Smooth muscle cell (in vitro differentiated cells): ENCODE data around the gene ACY1. TPM values are rescaled to one million over a fixed set of nuclear protein-coding genes. Genes with fewer than 3 reads are reported as not detected.

Experiments used
- DNase-seq: peaks from one replicate; lab custom pipeline; 2025; ENCODE audit not compliant: unreplicated experiment; lab: John Stamatoyannopoulos, UW
- H2AFZ ChIP-seq: fragments of 200-600 bp; sonication (generic); 2 replicates; pipeline ENCODE4 v1.6.0; 2016; ENCODE audit warnings: antibody characterized with exemption, low read depth, mild to moderate bottlenecking
- H3F3A ChIP-seq: fragments of 200-600 bp; sonication (generic); 2 replicates; pipeline ENCODE4 v1.6.0; 2017; ENCODE audit warnings: antibody characterized with exemption, low read depth
- H3K27ac ChIP-seq: fragments of 200-600 bp; sonication (generic); 2 replicates; pipeline ENCODE4 v1.5.1; 2016; ENCODE audit warnings: low read depth, mild to moderate bottlenecking
- H3K27me3 ChIP-seq: fragments of 200-600 bp; sonication (generic); 2 replicates; pipeline ENCODE4 v1.6.1; 2016; ENCODE audit warnings: low read depth, mild to moderate bottlenecking
- H3K36me3 ChIP-seq: fragments of 200-600 bp; sonication (generic); 2 replicates; pipeline ENCODE4 v1.5.1; 2016; ENCODE audit warnings: low read depth
- H3K4me1 ChIP-seq: fragments of 200-600 bp; sonication (generic); 2 replicates; pipeline ENCODE4 v1.5.1; 2016; ENCODE audit warnings: low read depth
- H3K4me2 ChIP-seq: fragments of 200-600 bp; sonication (generic); 2 replicates; pipeline ENCODE4 v1.6.0; 2016; ENCODE audit warnings: mild to moderate bottlenecking
- H3K4me3 ChIP-seq: fragments of 200-600 bp; sonication (generic); 2 replicates; pipeline ENCODE4 v1.5.1; 2016; ENCODE audit warnings: mild to moderate bottlenecking
- H3K79me2 ChIP-seq: fragments of 200-600 bp; sonication (generic); 2 replicates; pipeline ENCODE4 v1.6.0; 2016; ENCODE audit warnings: low read depth, mild to moderate bottlenecking
- H3K9ac ChIP-seq: fragments of 200-600 bp; sonication (generic); 2 replicates; pipeline ENCODE4 v1.6.0; 2016; ENCODE audit warnings: low read depth
- H3K9me3 ChIP-seq: fragments of 200-600 bp; sonication (generic); replicated peaks from 2 replicates; pipeline ENCODE4 v1.5.1; 2016; ENCODE audit warnings: low read depth
- H4K20me1 ChIP-seq: fragments of 200-600 bp; sonication (generic); 2 replicates; pipeline ENCODE4 v1.6.0; 2016; ENCODE audit warnings: low read depth
- CTCF ChIP-seq: fragments of 200-600 bp; sonication (generic); IDR thresholded peaks from 2 replicates; pipeline ENCODE4 v1.5.1; 2017; ENCODE audit warnings: borderline replicate concordance, mild to moderate bottlenecking, antibody characterized with exemption; ENCODE audit not compliant: insufficient read depth, poor library complexity, severe bottlenecking
- WGBS: methylation state at CpG from one replicate; pipeline ENCODE4 v1.1.7; 2016; ENCODE audit warnings: low lambda C conversion rate; 5-methylcytosine and 5-hydroxymethylcytosine counted together
- polyA plus RNA-seq: library from polyadenylated mRNA; unstranded; fragments of >200 nt; fragmentation: Nextera tagmentation; extraction: Ambion mirVana; gene quantifications from 2 replicates; pipeline ENCODE4 v1.2.1, GENCODE V29; 2016
- total RNA-seq: library from RNA; depleted of rRNA; stranded (reverse); fragments of >200 nt; gene quantifications from 2 replicates; pipeline ENCODE4 v1.2.3, GENCODE V29; 2014

ACY1 gene
- total and polyA plus RNA-seq, 2 experiments from 2014 or later, result 33.8 to 39.6 TPM

DNA sequence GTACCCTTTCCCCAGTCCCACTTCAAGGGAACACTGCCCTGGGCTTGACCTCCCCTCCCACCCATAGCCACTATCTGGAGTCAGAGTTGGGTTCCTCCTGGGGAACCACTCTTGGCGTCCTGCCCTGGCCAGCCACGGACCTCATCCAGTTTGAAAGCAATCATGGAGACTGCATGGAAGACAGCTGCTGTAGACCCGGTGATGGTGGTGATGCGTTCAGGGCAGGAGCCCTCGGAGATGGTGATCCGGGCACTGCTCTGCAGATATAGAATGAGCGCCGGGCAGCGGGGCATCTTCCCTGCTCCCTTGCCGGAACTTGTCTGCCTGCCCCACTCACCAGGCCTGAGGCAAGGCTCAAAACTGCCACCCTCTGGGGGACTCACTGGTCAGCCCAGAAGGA, 22.9 kb upstream of the ACY1 start:
- Histone ChIP-seq H3K36me3 (no peaks in the 10 kb centered on the region), H3K27ac (no peak overlapping the region), H3K4me2 (no peak overlapping the region), H3K27me3 (peaks cover 2% of the 10 kb centered on the region), H3K9me3 (no peaks in the 10 kb centered on the region), H2AFZ (no peak overlapping the region), H3K4me3 (no peak overlapping the region), H3K4me1 (peaks cover 29% of the 10 kb centered on the region), H3F3A (no peaks in the 10 kb centered on the region), H4K20me1 (peaks cover 50% of the 10 kb centered on the region), H3K9ac (no peak overlapping the region), H3K79me2 (peaks cover 19% of the 10 kb centered on the region)
- no peak for TF ChIP-seq CTCF
- DNase-seq, result no peak
- WGBS, result 97% methylated on average over 10 of the region's 10 CpGs

GRCh38 chr3:51961011-51961410, 22.3 kb upstream of the ACY1 start:
- Histone ChIP-seq H3F3A (no peaks in the 10 kb centered on the region), H3K79me2 (peaks cover 25% of the 10 kb centered on the region), H4K20me1 (peaks cover 50% of the 10 kb centered on the region), H3K9ac (no peak overlapping the region), H2AFZ (no peak overlapping the region), H3K27me3 (no peaks in the 10 kb centered on the region), H3K9me3 (no peaks in the 10 kb centered on the region), H3K4me3 (no peak overlapping the region), H3K4me1 (peaks cover 35% of the 10 kb centered on the region), H3K36me3 (no peaks in the 10 kb centered on the region), H3K4me2 (no peak overlapping the region), H3K27ac (no peak overlapping the region)
- WGBS, result 97% methylated on average over 18 of the region's 18 CpGs
- no peak for TF ChIP-seq CTCF
- no peak for DNase-seq

- Histone ChIP-seq H3K79me2 (peaks cover 34% of the 10 kb centered on the region), H3K4me2 (no peak overlapping the region), H3K36me3 (no peaks in the 10 kb centered on the region), H4K20me1 (peaks cover 45% of the 10 kb centered on the region), H3F3A (no peaks in the 10 kb centered on the region), H3K27me3 (no peaks in the 10 kb centered on the region), H3K4me1 (peaks cover 38% of the 10 kb centered on the region), H3K9ac (no peak overlapping the region), H3K4me3 (no peak overlapping the region), H3K27ac (no peak overlapping the region), H2AFZ (no peak overlapping the region), H3K9me3 (no peaks in the 10 kb centered on the region)
- no peak for TF ChIP-seq CTCF
- DNase-seq, result no peak
- WGBS, result 63% methylated on average over 9 of the region's 9 CpGs
These were observed 21.4 kb upstream of the ACY1 start for GRCh38 chr3:51961602-51962569.
